Measurements from ENCODE around the gene PDGFC.

DNA sequence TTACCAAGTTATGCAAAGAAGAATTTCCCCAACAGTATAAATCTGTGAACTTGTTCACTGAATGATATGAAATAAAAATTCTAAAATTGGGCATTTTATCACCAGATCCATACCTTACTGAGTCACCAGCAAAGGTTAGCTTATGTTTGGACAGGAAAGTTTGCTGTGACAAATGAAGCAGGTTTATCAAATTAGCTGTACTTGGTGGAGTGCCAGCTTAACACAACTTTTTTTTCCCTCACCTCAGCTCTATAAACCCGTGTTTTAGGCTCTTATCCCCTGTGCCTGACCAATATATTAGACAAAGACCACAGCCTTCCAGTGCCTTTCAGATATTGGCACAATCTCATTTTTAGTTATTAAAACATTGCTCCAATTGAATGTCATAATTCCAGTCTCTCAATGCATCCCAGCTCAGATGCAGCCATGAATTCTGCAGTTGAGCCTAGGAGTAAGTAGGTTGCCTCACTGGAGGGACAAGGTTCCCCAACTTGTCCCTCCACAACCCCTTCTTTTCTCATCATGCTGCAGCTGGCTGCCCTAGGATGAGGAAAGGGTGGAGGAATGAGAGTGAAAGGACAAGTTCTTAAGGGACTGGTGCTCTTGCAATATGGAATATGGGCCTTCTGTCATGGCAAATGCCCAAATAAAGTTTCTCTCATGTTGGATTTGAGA, 27.0 kb upstream of the PDGFC start:
- TF ChIP-seq CTCF (IDR thresholded peaks at IDR 0.05) = no peak
- no peak for TF ChIP-seq POLR2A (IDR thresholded peaks at IDR 0.05)
